Mesenchymal stem cell (in vitro differentiated cells and primary cell): ENCODE results near the gene KRTAP10-2.

Experiments
- DNase-seq: peaks from one replicate; pipeline ENCODE4 v3.0.0-alpha.2; 2013
- H2AFZ ChIP-seq: one replicate; pipeline ENCODE4 v1.6.1; 2013; ENCODE audit warnings: low read depth, mild to moderate bottlenecking, control low read depth, inconsistent platforms, low read length, moderate library complexity
- H2AK5ac ChIP-seq: 2 replicates; pipeline ENCODE4 v1.6.1; 2013; ENCODE audit warnings: low read length, moderate library complexity, mild to moderate bottlenecking, inconsistent platforms; ENCODE audit not compliant: severe bottlenecking
- H2BK120ac ChIP-seq: one replicate; pipeline ENCODE4 v1.6.1; 2013; ENCODE audit warnings: low read depth, mild to moderate bottlenecking, inconsistent platforms, low read length, moderate library complexity
- H2BK12ac ChIP-seq, 2 experiments: one replicate each; pipeline ENCODE4 v1.6.1; 2013; ENCODE audit warnings: inconsistent platforms in 2 of 2, low read length in 2 of 2, mild to moderate bottlenecking in 2 of 2, moderate library complexity in 2 of 2, control low read depth in 1 of 2
- H2BK15ac ChIP-seq: one replicate; pipeline ENCODE4 v1.6.1; 2013; ENCODE audit warnings: mild to moderate bottlenecking, low read depth, inconsistent platforms; ENCODE audit not compliant: poor library complexity, severe bottlenecking
- H2BK5ac ChIP-seq: 2 replicates; pipeline ENCODE4 v1.6.1; 2013; ENCODE audit warnings: low read depth, mild to moderate bottlenecking, low read length, control low read depth, inconsistent platforms; ENCODE audit not compliant: poor library complexity, severe bottlenecking
- H3K14ac ChIP-seq, 2 experiments: one replicate each; pipeline ENCODE4 v1.6.1; 2013; ENCODE audit warnings: inconsistent platforms in 2 of 2, low read length in 2 of 2, control low read depth in 1 of 2, mild to moderate bottlenecking in 1 of 2, moderate library complexity in 1 of 2
- H3K18ac ChIP-seq, 2 experiments: one replicate each; pipeline ENCODE4 v1.6.1; 2013; ENCODE audit warnings: inconsistent platforms in 2 of 2, low read length in 2 of 2, control low read depth in 1 of 2, low read depth in 1 of 2, mild to moderate bottlenecking in 1 of 2
- H3K23ac ChIP-seq, 2 experiments: one replicate each; pipeline ENCODE4 v1.6.1; 2013; ENCODE audit warnings: inconsistent platforms in 2 of 2, low read length in 2 of 2, mild to moderate bottlenecking in 2 of 2, moderate library complexity in 2 of 2, control low read depth in 1 of 2
- H3K27ac ChIP-seq: 2 replicates; pipeline ENCODE4 v1.5.1; 2013; ENCODE audit warnings: mild to moderate bottlenecking, moderate library complexity, low read length, control low read depth, inconsistent platforms; ENCODE audit not compliant: poor library complexity, severe bottlenecking
- H3K27me3 ChIP-seq, 2 experiments: 2 replicates each; pipeline versions ENCODE4 v1.6.1 to v1.7.0; 2013; ENCODE audit warnings: low read length in 2 of 2, mild to moderate bottlenecking in 2 of 2, moderate library complexity in 2 of 2, control low read depth in 1 of 2, inconsistent platforms in 1 of 2; ENCODE audit not compliant: control insufficient read depth in 1 of 2, insufficient read depth in 1 of 2
- H3K36me3 ChIP-seq, 2 experiments: 2 replicates each; pipeline versions ENCODE4 v1.6.1 to v1.7.0; 2013; ENCODE audit warnings: low read length in 2 of 2, control low read depth in 1 of 2, inconsistent platforms in 1 of 2, low read depth in 1 of 2, mild to moderate bottlenecking in 1 of 2; ENCODE audit not compliant: insufficient read depth in 2 of 2, control insufficient read depth in 1 of 2
- H3K4ac ChIP-seq, 2 experiments: one replicate each; pipeline ENCODE4 v1.6.1; 2013; ENCODE audit warnings: inconsistent platforms in 2 of 2, low read length in 2 of 2, mild to moderate bottlenecking in 2 of 2, moderate library complexity in 2 of 2, control low read depth in 1 of 2, low read depth in 1 of 2
- H3K4me1 ChIP-seq: 2 replicates; pipeline ENCODE4 v1.6.1; 2013; ENCODE audit warnings: low read depth, low read length, control low read depth; ENCODE audit not compliant: control insufficient read depth, insufficient read depth
- H3K4me2 ChIP-seq: 2 replicates; pipeline ENCODE4 v1.6.1; 2013; ENCODE audit warnings: low read length, mild to moderate bottlenecking, inconsistent platforms; ENCODE audit not compliant: poor library complexity, severe bottlenecking
- H3K4me3 ChIP-seq, 2 experiments: 2 replicates each; pipeline versions ENCODE4 v1.5.1 to v1.7.0; 2013; ENCODE audit warnings: low read length in 2 of 2, mild to moderate bottlenecking in 2 of 2, control low read depth in 1 of 2, low read depth in 1 of 2; ENCODE audit not compliant: insufficient read depth in 1 of 2
- H3K79me1 ChIP-seq: replicated peaks from 2 replicates; pipeline ENCODE4 v1.6.1; 2013; ENCODE audit warnings: mild to moderate bottlenecking, control low read depth, low read length, inconsistent platforms; ENCODE audit not compliant: poor library complexity, severe bottlenecking
- H3K9ac ChIP-seq: 2 replicates; pipeline ENCODE4 v1.7.0; 2013; ENCODE audit warnings: mild to moderate bottlenecking, low read length, moderate library complexity
- H3K9me3 ChIP-seq: 2 replicates; pipeline ENCODE4 v1.7.0; 2013; ENCODE audit warnings: mild to moderate bottlenecking, low read length; ENCODE audit not compliant: control insufficient read depth
- H4K8ac ChIP-seq: one replicate; pipeline ENCODE4 v1.6.1; 2013; ENCODE audit warnings: inconsistent platforms, mild to moderate bottlenecking, low read length, moderate library complexity
- H4K91ac ChIP-seq: one replicate; pipeline ENCODE4 v1.6.1; 2013; ENCODE audit warnings: mild to moderate bottlenecking, low read length, inconsistent platforms
- WGBS: methylation state at CpG from one replicate; pipeline ENCODE4 v1.1.7; 2013; ENCODE audit warnings: mixed read lengths; 5-methylcytosine and 5-hydroxymethylcytosine counted together

KRTAP10-2 gene

GRCh38 chr21:44567481-44568171, 16.3 kb upstream of the KRTAP10-2 start:
- WGBS: 92% methylated on average over 18 of the region's 18 CpGs
- H2AK5ac ChIP-seq: no peak overlapping the region
- H3K79me1 ChIP-seq: no peaks in the 10 kb centered on the region

GRCh38 chr21:44566403-44566802, 15.1 kb upstream of the KRTAP10-2 start:
- H3K27ac ChIP-seq: no peak overlapping the region
- H2BK12ac ChIP-seq: no peak overlapping the region
- H3K4ac ChIP-seq: no peak overlapping the region
- no peak overlapping the region for H3K18ac ChIP-seq
- no peaks in the 10 kb centered on the region for H3K36me3 ChIP-seq
- no peak for DNase-seq
- no peak overlapping the region for H2AK5ac ChIP-seq
- no CpG with 5 or more reads among the region's 1 CpG for WGBS
- H3K79me1 ChIP-seq: no peaks in the 10 kb centered on the region
- no peak overlapping the region for H3K9ac ChIP-seq
- H3K4me2 ChIP-seq: no peak overlapping the region
- no peak overlapping the region for H3K14ac ChIP-seq
- H2BK15ac ChIP-seq: no peak overlapping the region
- H3K23ac ChIP-seq: no peak overlapping the region
- peaks cover 30% of the 10 kb centered on the region for H3K9me3 ChIP-seq
- no peak overlapping the region for H4K91ac ChIP-seq
- no peak overlapping the region for H2BK5ac ChIP-seq
- H3K4me3 ChIP-seq: no peak overlapping the region
- no peaks in the 10 kb centered on the region for H3K4me1 ChIP-seq
- H4K8ac ChIP-seq: no peak overlapping the region
- no peak overlapping the region for H2BK120ac ChIP-seq
- no peak overlapping the region for H2AFZ ChIP-seq
- no peaks in the 10 kb centered on the region for H3K27me3 ChIP-seq

More at GRCh38 chr21:44567481-44568171, 16.3 kb upstream of the KRTAP10-2 start:
- Histone ChIP-seq H3K9me3 (peaks cover 36% of the 10 kb centered on the region), H2BK15ac (no peak overlapping the region), H3K23ac (no peak overlapping the region), H2AFZ (no peak overlapping the region), H3K4ac (no peak overlapping the region), H3K4me2 (no peak overlapping the region), H3K18ac (no peak overlapping the region), H2BK5ac (no peak overlapping the region), H2BK120ac (no peak overlapping the region), H3K36me3 (no peaks in the 10 kb centered on the region), H3K4me1 (no peaks in the 10 kb centered on the region), H4K91ac (no peak overlapping the region), H4K8ac (no peak overlapping the region), H3K27ac (no peak overlapping the region), H3K27me3 (no peaks in the 10 kb centered on the region), H3K9ac (no peak overlapping the region), H2BK12ac (no peak overlapping the region), H3K4me3 (no peak overlapping the region), H3K14ac (no peak overlapping the region)
- no peak for DNase-seq

GRCh38 chr21:44564886-44565598, 13.7 kb upstream of the KRTAP10-2 start:
- Histone ChIP-seq H3K4me2 (no peak overlapping the region), H3K4me3 (no peak overlapping the region), H4K91ac (no peak overlapping the region), H3K4ac (no peak overlapping the region), H2BK120ac (no peak overlapping the region), H2BK5ac (no peak overlapping the region), H3K36me3 (no peaks in the 10 kb centered on the region), H3K27me3 (no peaks in the 10 kb centered on the region), H3K79me1 (no peaks in the 10 kb centered on the region), H3K23ac (no peak overlapping the region), H2AFZ (no peak overlapping the region), H2AK5ac (no peak overlapping the region), H3K9me3 (peaks cover 21% of the 10 kb centered on the region), H2BK12ac (no peak overlapping the region), H4K8ac (no peak overlapping the region), H3K4me1 (no peaks in the 10 kb centered on the region), H3K14ac (no peak overlapping the region), H3K18ac (no peak overlapping the region), H3K9ac (no peak overlapping the region), H2BK15ac (no peak overlapping the region), H3K27ac (no peak overlapping the region)
- no peak for DNase-seq
- 43% methylated on average over 1 of the region's 1 CpG for WGBS

GRCh38 chr21:44564099-44564498, 12.8 kb upstream of the KRTAP10-2 start:
- no peaks in the 10 kb centered on the region for H3K79me1 ChIP-seq
- DNase-seq: no peak
- no peak overlapping the region for H3K4me2 ChIP-seq
- no peak overlapping the region for H2BK12ac ChIP-seq
- no peaks in the 10 kb centered on the region for H3K36me3 ChIP-seq
- peaks cover 0 to 3% of the 10 kb centered on the region in 2 experiments for H3K27me3 ChIP-seq
- no peak overlapping the region for H3K18ac ChIP-seq
- peaks cover 20% of the 10 kb centered on the region for H3K9me3 ChIP-seq
- no peak overlapping the region for H2BK5ac ChIP-seq
- H2BK15ac ChIP-seq: no peak overlapping the region
- no peaks in the 10 kb centered on the region for H3K4me1 ChIP-seq
- H2BK120ac ChIP-seq: no peak overlapping the region
- H3K27ac ChIP-seq: no peak overlapping the region
- H3K4me3 ChIP-seq: no peak overlapping the region
- H4K91ac ChIP-seq: no peak overlapping the region
- H3K4ac ChIP-seq: no peak overlapping the region
- H3K23ac ChIP-seq: no peak overlapping the region
- H3K14ac ChIP-seq: no peak overlapping the region
- no peak overlapping the region for H2AK5ac ChIP-seq
- WGBS: no CpG with 5 or more reads among the region's 1 CpG
- no peak overlapping the region for H2AFZ ChIP-seq
- no peak overlapping the region for H3K9ac ChIP-seq
- no peak overlapping the region for H4K8ac ChIP-seq
